Activated naive CD4-positive, alpha-beta T cell (primary cell): ENCODE measurements around the gene ZER1.

Experiments
- DNase-seq, 4 experiments: peaks; one replicate each; lab custom pipeline; 2025; lab: John Stamatoyannopoulos, UW

The ZER1 gene

GRCh38 chr9:128735373-128735772, 36.4 kb downstream of the ZER1 start:
- no peak for DNase-seq

- DNase-seq = no peak
Measured at GRCh38 chr9:128733256-128733655, 38.5 kb downstream of the ZER1 start.

DNA sequence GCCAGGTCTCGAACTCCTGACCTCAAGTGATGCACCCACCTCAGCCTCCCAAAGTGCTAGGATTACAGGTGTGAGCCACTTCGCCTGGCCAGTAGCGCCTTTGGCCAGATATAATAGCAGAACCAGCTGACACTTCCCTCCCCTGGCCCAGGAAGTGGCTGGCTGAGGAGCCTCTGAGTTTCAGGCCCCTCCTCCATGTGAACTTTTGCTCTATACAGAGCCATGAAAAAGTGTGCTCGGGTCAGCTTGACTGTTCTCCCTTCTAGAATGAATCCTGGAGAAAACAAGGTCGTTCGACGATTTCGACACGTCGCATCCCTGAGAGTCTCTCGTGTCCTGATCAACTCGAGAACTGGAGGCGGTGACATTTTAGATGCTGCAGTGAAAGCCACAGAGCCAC, 39.2 kb downstream of the ZER1 start:
- DNase-seq = no peak

- no peak for DNase-seq
Measured at GRCh38 chr9:128731691-128732090, 40.0 kb downstream of the ZER1 start.

DNA sequence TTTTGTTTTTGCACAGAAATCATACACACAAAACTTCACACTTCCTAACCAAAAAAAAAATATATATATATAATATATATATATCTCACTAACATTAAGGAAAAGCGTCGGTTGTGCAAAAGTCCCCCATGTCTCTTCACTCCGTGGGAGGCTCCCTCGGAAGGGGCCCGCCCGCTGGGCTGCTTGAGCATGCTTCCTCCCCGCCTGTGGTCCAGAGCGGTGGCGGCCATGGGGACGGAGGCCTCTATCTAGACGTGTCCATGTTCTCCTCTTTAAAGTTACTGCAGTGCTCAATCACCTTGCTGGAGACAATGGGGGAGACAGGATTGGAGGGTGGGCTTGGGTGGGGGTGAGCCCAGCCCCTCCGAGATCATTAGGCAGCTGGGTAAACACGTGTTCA, 40.6 kb downstream of the ZER1 start:
- no peak for DNase-seq

DNA sequence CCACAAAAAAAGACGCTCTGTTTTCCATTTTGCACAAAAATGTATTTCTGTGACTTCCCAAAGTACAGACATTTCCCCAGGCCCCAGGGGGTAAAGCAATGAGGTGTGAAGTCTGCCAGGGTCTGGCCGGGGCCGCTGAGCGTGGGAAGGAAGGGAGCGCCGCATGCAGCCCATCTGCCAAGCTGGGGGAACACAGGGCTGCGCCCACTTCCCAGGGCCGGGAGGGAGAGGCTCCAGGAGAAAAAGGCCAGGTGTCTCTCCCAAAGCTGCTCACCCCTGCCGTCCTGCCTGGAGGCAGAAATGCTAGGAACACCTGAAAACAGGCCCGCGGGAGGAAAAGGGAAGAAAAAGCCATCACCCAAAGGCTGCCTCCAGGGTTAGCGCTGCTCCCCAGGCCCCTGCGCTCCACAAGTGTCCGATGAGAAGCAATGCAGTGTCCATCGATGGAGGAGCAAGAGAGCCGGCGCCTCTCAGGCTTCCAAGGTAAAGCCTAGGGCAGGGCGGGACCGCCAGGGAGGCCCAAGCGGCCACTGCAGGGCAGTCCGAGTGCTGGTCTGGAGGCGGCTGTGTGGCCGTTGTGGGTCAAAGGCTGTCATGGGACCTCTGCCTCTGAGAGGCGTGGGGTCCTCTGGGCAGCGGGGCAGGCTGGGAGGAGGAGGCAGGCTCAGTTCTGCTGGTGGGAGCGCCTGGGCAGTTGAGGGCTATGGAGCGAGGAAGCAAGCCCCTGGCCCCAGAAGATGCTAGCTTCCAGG, 41.8 kb downstream of the ZER1 start:
- no peak for DNase-seq

DNA sequence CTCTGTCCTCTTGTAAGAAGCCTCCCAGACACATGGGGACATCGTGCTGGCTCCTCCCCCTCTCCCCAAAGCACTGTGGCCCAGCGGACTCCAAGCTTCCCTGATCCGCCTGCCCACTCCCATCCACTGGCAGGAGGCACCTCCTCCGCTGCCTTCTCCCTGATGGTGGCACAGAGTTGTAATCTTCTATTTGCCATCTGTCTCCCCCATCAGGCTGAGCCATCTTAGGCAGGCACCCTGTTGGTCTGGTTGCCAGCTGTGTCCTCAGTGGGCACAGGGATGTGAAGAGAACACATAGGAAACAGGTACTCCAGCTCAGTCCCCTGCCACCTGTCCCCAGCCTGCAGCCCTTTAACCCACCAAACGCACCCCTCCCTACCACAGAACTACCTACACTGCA, 42.4 kb downstream of the ZER1 start:
- DNase-seq = no peak

GRCh38 chr9:128728298-128728697, 43.4 kb downstream of the ZER1 start:
- no peak for DNase-seq

DNA sequence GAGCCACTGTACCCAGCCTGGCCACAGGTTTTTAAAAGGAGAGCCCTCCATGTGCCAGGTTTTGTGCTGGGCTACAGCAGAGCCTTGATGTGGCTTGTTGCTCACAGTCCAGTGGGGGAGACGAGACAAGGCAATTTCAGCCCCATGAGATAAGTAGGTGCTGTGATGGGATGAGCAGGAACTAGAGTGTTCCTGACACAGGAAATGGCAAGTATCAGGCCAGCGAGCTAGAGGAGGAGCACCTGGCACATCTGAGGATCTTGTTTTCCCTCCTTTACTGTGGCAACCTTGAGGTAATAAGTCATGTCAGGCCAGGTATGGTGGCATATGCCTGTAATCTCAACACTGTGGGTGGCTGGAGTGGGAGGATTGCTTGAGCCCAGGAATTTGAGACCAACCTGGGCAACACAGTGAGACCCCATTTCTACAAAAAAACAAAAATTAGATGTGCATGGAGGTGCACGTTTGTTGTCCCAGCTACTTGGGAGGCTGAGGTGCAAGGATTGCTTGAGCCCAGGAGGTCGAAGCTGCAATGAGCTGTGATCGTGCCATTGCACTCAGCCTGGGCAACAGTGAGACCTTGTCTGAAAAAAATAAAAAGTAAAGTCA, 44.0 kb downstream of the ZER1 start:
- no peak for DNase-seq

- peak in 1 of 4 experiments; percentile 16 for DNase-seq
Measured at GRCh38 chr9:128724744-128725211, 46.9 kb downstream of the ZER1 start.

DNA sequence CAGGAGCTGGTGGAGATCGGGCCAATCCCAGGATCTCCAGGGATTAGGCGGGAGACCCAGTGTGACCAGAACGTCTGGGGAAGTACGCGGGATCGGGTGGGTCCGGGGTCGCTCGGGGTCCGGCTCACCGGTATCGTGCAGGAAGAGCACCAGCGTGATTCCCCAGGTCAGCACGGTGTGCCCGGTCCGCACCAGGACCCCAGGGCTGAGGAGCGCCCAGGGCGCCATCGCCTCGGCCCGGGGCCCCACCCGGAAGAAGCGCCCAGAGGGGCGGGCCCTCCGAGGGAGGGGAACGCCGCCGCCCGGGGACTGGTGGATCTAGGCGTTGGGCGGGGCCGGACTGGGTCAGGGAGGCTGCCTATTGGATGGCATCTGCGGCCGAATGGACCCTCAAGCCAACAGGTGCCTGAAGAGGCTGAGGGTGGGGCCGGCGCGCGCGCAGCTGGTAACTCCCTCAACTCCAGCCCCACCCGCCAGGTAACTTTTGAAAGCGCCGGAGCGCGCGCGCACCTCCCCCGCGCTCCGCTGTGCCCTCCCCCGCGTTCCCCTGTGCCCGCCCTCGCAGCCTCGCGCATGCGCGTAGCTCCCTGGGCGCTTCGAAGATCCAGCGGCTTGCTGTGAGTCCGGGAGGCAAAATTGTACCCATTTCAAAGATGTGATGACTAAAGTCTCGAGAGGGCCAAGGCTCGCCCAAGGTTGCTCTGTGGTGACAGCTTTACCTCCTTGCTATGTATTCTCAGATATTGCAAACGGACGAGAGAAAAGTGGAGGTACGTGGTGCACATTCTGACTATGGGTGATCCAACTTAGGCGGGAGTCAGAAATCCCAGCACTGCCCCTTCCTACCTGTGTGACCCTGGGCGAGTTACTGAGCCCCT, 47.6 kb downstream of the ZER1 start, which contains the start of gene ZDHHC12:
Gene ZDHHC12, minus strand, starts transcription at position 262 of the 878 bp plus-strand sequence. Its CDS starts 34 bp downstream, at position 228.
- DNase-seq = peak; percentile 88 to 99 (median 96)

GRCh38 chr9:128723352-128723865, 48.3 kb downstream of the ZER1 start:
- DNase-seq = no peak

GRCh38 chr9:128722380-128723351, 49.1 kb downstream of the ZER1 start:
- no peak for DNase-seq

DNA sequence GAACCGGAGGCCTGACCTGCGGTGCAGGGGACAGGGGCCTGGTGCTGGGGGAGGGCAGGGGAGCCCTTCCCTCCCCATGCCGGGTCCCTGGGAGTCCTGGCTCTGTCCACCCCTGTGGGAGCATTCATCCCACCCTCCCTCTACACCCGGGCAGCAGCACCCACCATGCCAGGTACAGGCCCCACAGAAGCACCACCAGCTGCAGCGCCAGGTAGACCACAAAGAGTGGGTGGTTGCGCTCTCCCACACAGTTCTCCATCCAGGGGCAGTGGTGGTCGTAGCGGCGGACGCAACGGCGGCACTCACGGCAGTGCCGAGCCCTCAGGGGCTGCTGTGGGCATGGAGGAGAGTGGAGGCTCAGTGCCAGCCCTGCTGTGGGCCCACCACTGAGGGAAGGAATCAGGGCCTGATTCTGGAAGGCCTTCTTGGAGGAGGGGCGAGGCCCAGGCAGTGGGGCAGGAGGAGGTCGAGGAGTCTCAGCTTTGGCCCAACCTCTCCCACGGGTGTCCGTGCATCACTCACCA, 50.2 kb downstream of the ZER1 start:
- DNase-seq = no peak

GRCh38 chr9:128720841-128721486, 50.8 kb downstream of the ZER1 start:
- no peak for DNase-seq

- DNase-seq = no peak
Measured at GRCh38 chr9:128719919-128720605, 51.7 kb downstream of the ZER1 start.

GRCh38 chr9:128718475-128718874, 53.3 kb downstream of the ZER1 start:
- no peak for DNase-seq

GRCh38 chr9:128718047-128718446, 53.7 kb downstream of the ZER1 start:
- no peak for DNase-seq

GRCh38 chr9:128716581-128717254, 55.0 kb downstream of the ZER1 start:
- DNase-seq = no peak
